GM21390 (cell line): ENCODE measurements around the gene BTBD2.
"Not testable (repeated sequence)": the region's sequence is repeated elsewhere in the genome, so short reads cannot be mapped to it uniquely, and the experiment has no call there.

Experiments
- ATAC-seq: cut with Tn5 transposase; IDR thresholded peaks from one replicate; pipeline ENCODE4 v1.9.1; 2021; ENCODE audit not compliant: unreplicated experiment

The BTBD2 gene

GRCh38 chr19:2040647-2041432 is 25.3 kb upstream of the BTBD2 start:
- no peak for ATAC-seq

GRCh38 chr19:2039959-2040646 is 24.6 kb upstream of the BTBD2 start:
- ATAC-seq: no peak

- ATAC-seq: no peak
Observed at GRCh38 chr19:2039089-2039958, 23.8 kb upstream of the BTBD2 start.

- no peak for ATAC-seq
Observed at GRCh38 chr19:2038284-2039088, 23.0 kb upstream of the BTBD2 start.

GRCh38 chr19:2037651-2038255 is 22.2 kb upstream of the BTBD2 start:
- no peak for ATAC-seq

- ATAC-seq: no peak
Observed at GRCh38 chr19:2036424-2036823, 20.9 kb upstream of the BTBD2 start.

GRCh38 chr19:2035590-2035991 is 20.1 kb upstream of the BTBD2 start:
- ATAC-seq: no peak

- no peak for ATAC-seq
Observed at GRCh38 chr19:2034729-2035589, 19.4 kb upstream of the BTBD2 start.

GRCh38 chr19:2034253-2034652 is 18.7 kb upstream of the BTBD2 start:
- ATAC-seq: not testable (repeated sequence)

GRCh38 chr19:2033825-2034159 is 18.3 kb upstream of the BTBD2 start:
- ATAC-seq: no peak

GRCh38 chr19:2033115-2033824 is 17.8 kb upstream of the BTBD2 start:
- no peak for ATAC-seq

GRCh38 chr19:2032296-2032941 is 16.9 kb upstream of the BTBD2 start:
- no peak for ATAC-seq

GRCh38 chr19:2027361-2027760 is 11.8 kb upstream of the BTBD2 start:
- no peak for ATAC-seq

GRCh38 chr19:2026770-2027169 is 11.3 kb upstream of the BTBD2 start:
- no peak for ATAC-seq

- ATAC-seq: no peak
Observed at GRCh38 chr19:2022289-2022688, 6.8 kb upstream of the BTBD2 start.

- ATAC-seq: no peak
Observed at GRCh38 chr19:2021453-2022140, 6.1 kb upstream of the BTBD2 start.

- ATAC-seq: no peak
Observed at GRCh38 chr19:2018752-2019151, 3.2 kb upstream of the BTBD2 start.
